Fibroblast of lung (primary cell): ENCODE measurements around the gene EDEM1. TPM values are rescaled to one million over a fixed set of nuclear protein-coding genes. Genes with fewer than 3 reads are reported as not detected.
A peak's percentile ranks its signal among the peaks of the same experiment; 100 is the strongest.

Source experiments
- DNase-seq, 2 donors: peaks; one replicate each; pipeline versions ENCODE4 v3.0.0 to v3.0.0-alpha.2; 2010; ENCODE audit warnings: low read depth in 2 of 2
- H2AFZ ChIP-seq: 2 replicates; pipeline ENCODE4 v1.5.1; 2012; ENCODE audit warnings: low read length, control low read depth, inconsistent platforms
- H3K27ac ChIP-seq: 2 replicates; pipeline ENCODE4 v1.5.1; 2011; ENCODE audit warnings: low read length, control low read depth; ENCODE audit not compliant: insufficient read depth
- H3K27me3 ChIP-seq: 2 replicates; pipeline ENCODE4 v1.5.1; 2011; ENCODE audit warnings: mild to moderate bottlenecking, low read length; ENCODE audit not compliant: control insufficient read depth, insufficient read depth
- H3K36me3 ChIP-seq: 2 replicates; pipeline ENCODE4 v1.5.1; 2011; ENCODE audit warnings: low read length; ENCODE audit not compliant: control insufficient read depth, insufficient read depth
- H3K4me1 ChIP-seq: 2 replicates; pipeline ENCODE4 v1.5.1; 2011; ENCODE audit warnings: low read length; ENCODE audit not compliant: control insufficient read depth, insufficient read depth; ENCODE audit errors: extremely low read depth
- H3K4me2 ChIP-seq: 2 replicates; pipeline ENCODE4 v1.5.1; 2011; ENCODE audit warnings: low read length, control low read depth; ENCODE audit not compliant: insufficient read depth; ENCODE audit errors: extremely low read depth
- H3K4me3 ChIP-seq, 4 experiments: fragments of 200-600 bp in 1 of 4; sonication (generic) in 1 of 4; replicated peaks in 1 of 4; 2 replicates each; pipeline ENCODE4 v1.5.1; 2011 to 2016; ENCODE audit warnings: low read length in 4 of 4, low read depth in 3 of 4, mild to moderate bottlenecking in 3 of 4, control low read depth in 2 of 4, inconsistent platforms in 1 of 4, mixed read lengths in 1 of 4; ENCODE audit not compliant: insufficient read depth in 1 of 4; ENCODE audit errors: control extremely low read depth in 1 of 4
- H3K79me2 ChIP-seq: 2 replicates; pipeline ENCODE4 v1.5.1; 2012; ENCODE audit warnings: mild to moderate bottlenecking, low read length, inconsistent platforms; ENCODE audit not compliant: control insufficient read depth, insufficient read depth
- H3K9ac ChIP-seq: 2 replicates; pipeline ENCODE4 v1.5.1; 2011; ENCODE audit warnings: mild to moderate bottlenecking, low read length, control low read depth; ENCODE audit not compliant: insufficient read depth
- H3K9me3 ChIP-seq: 2 replicates; pipeline ENCODE4 v1.5.1; 2012; ENCODE audit warnings: low read depth, low read length; ENCODE audit not compliant: control insufficient read depth, insufficient read depth
- H4K20me1 ChIP-seq: 2 replicates; pipeline ENCODE4 v1.5.1; 2011; ENCODE audit warnings: low read length; ENCODE audit not compliant: control insufficient read depth, insufficient read depth; ENCODE audit errors: extremely low read depth
- CTCF ChIP-seq, 2 donors: IDR thresholded peaks in 1 of 2; conservative IDR thresholded peaks in 1 of 2; 1 replicate in 1 of 2; 2 replicates in 1 of 2; pipeline ENCODE4 v1.5.1; 2011 to 2012; ENCODE audit warnings: low read length in 2 of 2, control low read depth in 1 of 2, inconsistent platforms in 1 of 2, low read depth in 1 of 2, mild to moderate bottlenecking in 1 of 2
- EZH2 ChIP-seq: IDR thresholded peaks from 2 replicates; pipeline ENCODE4 v1.5.1; 2012; ENCODE audit warnings: low read length, control low read depth, mild to moderate bottlenecking; ENCODE audit errors: missing control alignments
- polyA plus RNA-seq, 2 donors: library from polyadenylated mRNA; depleted of rRNA in 1 of 2; stranded (reverse) in 1 of 2; unstranded in 1 of 2; fragments of >200 nt; gene quantifications; 2 replicates each; pipeline ENCODE4 v1.2.1, GENCODE V29; 2011 to 2012; ENCODE audit warnings: missing spikeins in 1 of 2
- total RNA-seq: library from RNA; depleted of rRNA; stranded (reverse); fragments of >200 nt; gene quantifications from 2 replicates; pipeline ENCODE4 v1.2.1, GENCODE V29; 2014

EDEM1 gene
- total and polyA plus RNA-seq, 2 donors (not counting 1 experiment from before 2014, with no cell fraction given): 23.6 to 42.4 TPM

GRCh38 chr3:5186858-5187155 is 700 bp upstream of the EDEM1 start:
- Histone ChIP-seq H3K79me2 (peaks cover 36% of the 10 kb centered on the region), H3K27me3 (no peaks in the 10 kb centered on the region), H3K4me3 (peak overlapping the region; percentile 30 to 86 (median 56)), H3K36me3 (no peaks in the 10 kb centered on the region), H3K4me2 (peak overlapping the region; percentile 99), H2AFZ (peak overlapping the region; percentile 18), H3K4me1 (peaks cover 4% of the 10 kb centered on the region), H3K9ac (peak overlapping the region; percentile 39), H3K27ac (peak overlapping the region; percentile 84), H3K9me3 (no peaks in the 10 kb centered on the region), H4K20me1 (no peaks in the 10 kb centered on the region)
- TF ChIP-seq EZH2 (no peak), CTCF (conservative IDR thresholded peaks at IDR 0.05 in 1 of 2, IDR thresholded peaks at IDR 0.05 in 1 of 2; ENCODE audit: low read depth in 1 of 2, low read length in 2 of 2) (no peak)
- DNase-seq: peak; percentile 28 to 62

GRCh38 chr3:5187920-5188418 is 462 bp downstream of the EDEM1 start:
- no peaks in the 10 kb centered on the region for H3K36me3 ChIP-seq
- H3K4me3 ChIP-seq: peak overlapping the region; percentile 75 to 92 (median 90)
- peak overlapping the region; percentile 74 for H3K4me2 ChIP-seq
- TF ChIP-seq CTCF (conservative IDR thresholded peaks at IDR 0.05 in 1 of 2, IDR thresholded peaks at IDR 0.05 in 1 of 2; ENCODE audit: low read depth in 1 of 2, low read length in 2 of 2) (no peak), EZH2 (no peak)
- H2AFZ ChIP-seq: peak overlapping the region; percentile 9
- H3K27me3 ChIP-seq: no peaks in the 10 kb centered on the region
- H3K9me3 ChIP-seq: no peaks in the 10 kb centered on the region
- H3K27ac ChIP-seq: peak overlapping the region; percentile 93
- peaks cover 4% of the 10 kb centered on the region for H3K4me1 ChIP-seq
- H3K79me2 ChIP-seq: peaks cover 46% of the 10 kb centered on the region
- no peaks in the 10 kb centered on the region for H4K20me1 ChIP-seq
- DNase-seq: peak; percentile 29 to 41
- H3K9ac ChIP-seq: peak overlapping the region; percentile 93

GRCh38 chr3:5188419-5189221 is 1.1 kb downstream of the EDEM1 start:
- Histone ChIP-seq H3K79me2 (peaks cover 50% of the 10 kb centered on the region), H3K27me3 (no peaks in the 10 kb centered on the region), H3K27ac (peak overlapping the region; percentile 93), H2AFZ (peak overlapping the region; percentile 9), H3K9me3 (no peaks in the 10 kb centered on the region), H3K4me3 (peak overlapping the region; percentile 75 to 92 (median 90)), H3K4me2 (peak overlapping the region; percentile 74), H3K9ac (peak overlapping the region; percentile 93), H3K36me3 (no peaks in the 10 kb centered on the region), H4K20me1 (no peaks in the 10 kb centered on the region), H3K4me1 (peaks cover 4% of the 10 kb centered on the region)
- peak; percentile 30 to 35 for DNase-seq
- TF ChIP-seq EZH2 (no peak), CTCF (conservative IDR thresholded peaks at IDR 0.05 in 1 of 2, IDR thresholded peaks at IDR 0.05 in 1 of 2; ENCODE audit: low read depth in 1 of 2, low read length in 2 of 2) (no peak)
